HG03175 (cell line): ENCODE results near the gene TMEM82.
"Not testable (repeated sequence)": the region's sequence is repeated elsewhere in the genome, so short reads cannot be mapped to it uniquely, and the experiment has no call there.

Source experiments
- ATAC-seq: cut with Tn5 transposase; IDR thresholded peaks from one replicate; pipeline ENCODE4 v1.9.1; 2021; ENCODE audit warnings: mild to moderate bottlenecking, moderate library complexity; ENCODE audit not compliant: unreplicated experiment

TMEM82 gene

DNA sequence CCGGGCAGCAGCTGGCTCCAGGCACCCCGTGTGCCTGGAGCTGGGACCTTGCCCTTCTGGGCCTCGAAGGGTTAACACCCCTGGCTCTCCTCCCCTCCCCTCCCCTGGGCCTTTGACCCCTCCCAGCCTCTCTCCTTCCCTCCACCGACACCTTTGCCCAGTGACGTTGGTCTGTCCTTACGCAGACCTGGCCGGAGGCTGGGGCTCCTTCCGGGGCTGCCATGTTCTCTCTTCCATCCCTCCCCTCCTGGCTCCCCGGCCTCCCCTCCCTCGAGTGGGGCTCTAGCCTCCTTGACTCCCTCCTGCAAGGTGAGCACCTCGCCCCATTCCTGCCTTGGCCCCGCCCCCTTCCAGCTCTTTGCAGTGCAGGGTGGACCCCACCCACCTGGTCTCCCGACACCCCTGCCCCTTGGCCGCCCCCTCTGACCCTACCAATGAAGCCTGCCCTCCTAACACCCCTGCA is at the start of gene TMEM82:
Gene TMEM82 (plus strand): TSS at position 161 of the 463 bp plus-strand sequence. CDS start 61 bp downstream, at position 222.
- no peak for ATAC-seq

DNA sequence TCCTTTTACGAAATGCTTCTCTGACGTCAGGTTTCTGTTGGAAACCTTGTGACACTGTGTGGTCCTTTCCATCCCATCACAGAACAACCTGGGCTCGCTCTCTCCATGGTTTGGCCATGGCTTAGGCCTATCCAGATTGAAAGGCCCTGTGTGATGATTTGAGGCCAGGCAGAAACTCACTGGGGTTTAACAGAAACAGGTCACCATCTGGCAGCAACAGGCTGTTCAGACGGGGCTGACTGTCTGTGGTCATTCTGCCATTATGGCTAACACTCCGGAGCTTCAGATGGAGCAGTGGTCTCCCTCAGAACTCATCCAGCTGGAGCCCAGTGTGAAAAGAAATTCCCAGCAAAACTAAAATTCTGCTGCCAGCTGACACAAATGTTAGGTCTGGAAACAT is 48.9 kb upstream of the TMEM82 start:
- ATAC-seq, result no peak

DNA sequence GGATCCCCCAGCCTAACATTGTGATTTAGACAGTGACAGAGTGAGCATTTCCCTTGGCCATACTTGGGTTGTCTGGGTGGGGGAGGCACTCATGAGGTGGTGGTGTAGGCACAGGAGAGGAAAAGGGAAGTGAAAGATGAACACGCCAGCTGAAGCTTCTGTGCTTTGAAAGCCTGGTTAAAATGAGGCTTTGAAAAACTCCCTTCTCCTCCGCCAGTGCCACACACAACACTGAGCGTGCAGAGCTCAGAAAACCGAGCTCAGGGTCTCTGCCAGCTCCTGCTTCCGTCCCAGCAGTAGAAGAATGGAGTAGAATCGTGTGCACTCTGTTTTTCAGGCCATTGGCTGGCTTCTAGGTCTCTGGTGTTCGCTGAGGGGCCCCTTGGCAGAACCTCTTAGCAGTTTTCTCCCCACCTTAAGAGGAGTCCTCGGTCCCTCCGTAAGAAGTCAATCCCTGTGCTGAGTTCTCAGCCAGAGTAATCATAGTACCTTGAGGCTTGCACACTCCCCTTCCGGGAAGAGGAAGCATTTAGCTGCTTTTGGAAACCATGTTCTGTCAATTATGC is 45.3 kb upstream of the TMEM82 start:
- peak; percentile 96 for ATAC-seq

- ATAC-seq, result no peak
Observed at GRCh38 chr1:15698201-15698600, 44.1 kb upstream of the TMEM82 start.

GRCh38 chr1:15699321-15699720 is 43.0 kb upstream of the TMEM82 start:
- not testable (repeated sequence) for ATAC-seq

GRCh38 chr1:15700508-15700907 is 41.8 kb upstream of the TMEM82 start:
- no peak for ATAC-seq

- no peak for ATAC-seq
Observed at GRCh38 chr1:15701784-15702183, 40.5 kb upstream of the TMEM82 start.

DNA sequence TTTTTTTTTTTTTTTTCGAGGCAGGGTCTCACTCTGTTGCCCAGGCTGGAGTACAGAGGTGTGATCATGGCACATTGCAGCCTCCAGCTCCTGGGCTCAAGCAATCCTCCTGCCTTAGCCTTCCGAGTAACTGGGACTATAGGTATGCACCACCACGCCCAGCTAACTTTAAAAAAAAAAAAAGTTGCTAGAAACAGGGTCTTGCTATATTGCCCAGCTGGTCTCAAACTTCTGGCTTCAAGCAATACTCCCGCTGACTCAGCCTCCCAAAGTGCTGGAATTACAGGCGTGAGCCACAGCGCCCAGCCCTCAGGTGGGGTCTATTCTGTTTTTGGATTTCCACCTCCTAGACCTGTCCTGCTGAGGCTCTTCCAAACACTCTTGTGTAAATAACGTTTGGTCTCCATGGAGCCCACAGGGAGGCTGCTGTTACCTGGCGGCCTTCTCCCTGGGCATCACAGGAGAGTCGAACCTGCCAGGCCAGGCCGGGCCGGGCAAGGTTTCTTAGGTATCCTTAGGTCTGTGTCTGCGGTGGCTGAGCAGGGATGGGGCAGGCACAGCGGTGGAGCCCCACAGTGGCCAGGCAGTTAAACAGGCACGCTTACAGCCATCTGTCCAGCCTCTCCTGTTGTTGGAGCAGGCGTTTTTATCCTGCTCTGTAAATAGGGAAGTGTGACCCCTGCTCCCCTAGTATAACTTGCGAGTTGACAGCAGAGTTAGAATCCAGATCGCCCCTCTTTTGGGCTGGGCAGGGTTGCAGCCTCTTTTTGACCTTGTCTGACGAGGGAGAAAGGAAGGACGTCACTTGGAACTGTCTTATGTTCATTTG is 39.4 kb upstream of the TMEM82 start:
- no peak for ATAC-seq

DNA sequence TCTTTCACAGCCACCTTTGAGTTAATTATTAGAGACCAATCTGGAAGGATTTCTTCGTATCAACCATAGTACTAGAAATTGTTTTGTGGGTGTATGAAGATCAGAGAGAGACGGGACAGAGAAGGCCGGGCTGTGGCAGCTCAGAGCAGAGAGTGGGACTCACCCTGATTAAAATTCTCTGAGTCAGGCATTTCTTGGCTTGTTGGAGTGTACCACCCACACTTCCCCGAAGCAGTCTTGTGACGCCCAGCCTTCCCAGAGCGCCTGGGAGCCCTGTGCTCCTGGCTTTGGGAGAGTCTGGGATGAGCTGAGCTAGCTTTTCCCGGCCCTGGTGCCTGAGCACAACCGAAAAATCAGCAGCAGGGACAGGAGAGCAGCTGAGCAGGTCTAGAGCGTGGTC is 38.7 kb upstream of the TMEM82 start:
- no peak for ATAC-seq

DNA sequence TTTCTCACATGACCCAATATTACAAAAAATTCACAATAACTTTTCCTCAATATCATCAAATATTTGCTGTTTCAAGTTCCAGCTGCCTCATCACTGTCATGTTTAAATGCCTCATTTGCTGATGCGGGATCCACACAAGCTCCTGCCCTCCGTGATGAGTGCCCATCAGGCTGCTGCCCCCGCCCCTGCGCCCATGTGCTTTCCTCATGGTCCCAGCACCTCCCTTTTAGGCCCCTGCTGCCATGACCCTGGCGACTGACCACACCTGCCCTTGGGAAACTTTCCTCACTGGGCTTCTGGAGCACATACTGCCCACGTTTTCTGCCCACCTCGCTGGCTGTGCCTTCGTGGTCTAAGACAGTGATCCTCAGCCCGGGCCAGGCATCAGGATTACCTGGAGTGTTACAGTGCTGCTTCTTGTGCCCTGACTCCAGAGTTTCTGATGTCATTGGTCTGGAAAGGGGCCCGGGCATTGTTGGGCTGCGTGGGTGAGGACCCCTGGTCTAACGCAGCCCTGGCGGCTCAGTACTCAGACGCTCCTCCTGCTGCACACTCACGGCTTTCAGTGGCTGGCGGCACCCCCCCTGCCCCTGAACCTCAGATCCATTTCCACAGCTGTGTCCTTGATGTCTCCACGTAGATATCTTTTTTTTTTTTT is 37.6 kb upstream of the TMEM82 start:
- no peak for ATAC-seq

DNA sequence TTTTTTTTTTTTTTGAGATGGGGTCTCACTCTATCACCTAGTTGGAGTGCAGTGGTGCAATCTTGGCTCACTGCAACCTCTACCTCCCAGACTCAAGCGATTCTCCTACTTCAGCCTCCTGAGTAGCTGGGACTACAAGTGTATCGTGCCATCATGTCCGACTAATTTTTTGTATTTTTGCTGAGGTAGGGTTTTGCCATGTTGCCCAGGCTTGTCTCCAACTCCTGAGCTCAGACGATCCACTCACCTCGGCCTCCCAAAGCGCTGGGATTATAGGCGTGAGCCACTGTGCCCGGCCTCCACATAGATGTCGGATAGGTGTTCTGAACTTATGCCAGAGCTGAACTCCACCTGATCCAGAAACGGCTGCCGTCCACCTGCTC is 37.1 kb upstream of the TMEM82 start:
- ATAC-seq, result no peak

DNA sequence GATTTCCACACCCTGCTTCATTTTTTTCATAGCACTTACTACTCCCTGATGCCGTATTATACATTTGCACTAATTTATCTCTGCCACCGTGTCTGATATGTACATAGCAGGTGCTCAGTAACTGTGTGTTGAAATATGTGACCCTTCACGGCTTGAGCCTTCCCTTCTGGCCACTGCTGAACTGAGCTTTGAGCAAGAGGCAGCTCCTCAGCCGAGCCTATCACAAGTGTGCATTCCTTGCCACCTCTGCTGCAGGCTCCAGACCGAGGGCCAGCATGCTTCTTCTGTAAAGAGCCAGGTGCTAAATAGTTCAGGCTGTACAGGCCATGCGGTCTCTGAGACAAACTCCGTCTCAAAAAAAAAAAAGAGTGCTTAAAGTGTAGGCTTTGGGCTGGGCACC is 35.5 kb upstream of the TMEM82 start:
- ATAC-seq, result no peak

DNA sequence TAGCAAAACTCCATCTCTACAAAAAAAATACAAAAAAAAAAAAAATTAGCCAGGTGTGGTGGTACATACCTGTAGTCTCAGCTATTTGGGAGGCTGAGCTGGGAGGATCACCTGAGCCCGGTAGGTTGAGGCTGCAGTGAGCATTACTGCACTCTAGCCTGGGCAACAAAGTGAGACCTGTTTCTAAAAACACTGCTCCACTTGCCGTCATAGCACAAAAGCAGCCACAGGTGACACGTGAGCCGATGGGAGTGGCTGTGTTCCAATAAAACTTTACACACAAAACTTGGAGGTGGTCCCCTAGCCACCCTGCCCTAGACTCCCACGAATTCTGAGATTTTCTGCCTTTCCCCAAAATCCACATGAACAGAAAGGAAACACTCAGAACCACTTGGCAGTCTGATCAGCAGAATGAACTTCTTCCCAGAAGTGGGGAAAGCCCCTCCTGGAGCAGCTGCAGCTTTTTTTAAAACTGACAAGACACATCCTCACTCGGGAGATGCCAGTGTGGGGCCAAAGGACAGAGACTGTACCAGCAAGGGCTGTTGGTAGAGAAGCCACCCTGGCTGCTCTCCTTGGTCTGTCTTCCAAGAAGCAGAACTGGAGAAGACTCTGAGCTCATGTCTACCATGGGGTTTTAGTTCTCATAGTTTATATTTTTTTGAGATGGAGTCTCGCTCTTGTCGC is 34.9 kb upstream of the TMEM82 start:
- no peak for ATAC-seq

- ATAC-seq, result no peak
Observed at GRCh38 chr1:15708486-15709137, 33.7 kb upstream of the TMEM82 start.

GRCh38 chr1:15709226-15709625 is 33.1 kb upstream of the TMEM82 start:
- ATAC-seq, result no peak

DNA sequence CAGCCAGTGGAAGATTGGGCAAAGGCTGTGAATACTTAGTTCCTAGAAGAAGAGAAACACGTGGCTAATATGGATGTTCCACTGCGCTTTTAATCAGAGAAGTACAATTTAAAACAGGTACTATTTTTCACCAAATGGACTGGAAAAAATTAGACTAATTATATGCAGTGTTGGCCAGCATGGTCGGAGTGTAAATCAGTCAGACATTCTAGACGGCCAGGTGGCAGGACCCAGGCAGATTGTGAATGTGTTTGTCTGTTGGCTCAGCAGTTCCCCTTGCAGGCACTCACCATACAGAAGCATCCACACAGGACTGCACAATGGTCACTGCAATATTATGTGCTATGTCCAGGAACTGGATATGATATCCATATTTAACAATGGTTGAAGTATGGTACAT is 30.1 kb upstream of the TMEM82 start:
- ATAC-seq, result peak; percentile 50

- ATAC-seq, result no peak
Observed at GRCh38 chr1:15714406-15715136, 27.7 kb upstream of the TMEM82 start.

GRCh38 chr1:15717418-15718125 is 24.7 kb upstream of the TMEM82 start:
- no peak for ATAC-seq

GRCh38 chr1:15718199-15718601 is 24.1 kb upstream of the TMEM82 start:
- ATAC-seq, result no peak
